ENCODE measurements around the gene MBOAT7. TPM values are rescaled to one million over a fixed set of nuclear protein-coding genes. Genes with fewer than 3 reads are reported as not detected.
"Not testable (repeated sequence)": the region's sequence is repeated elsewhere in the genome, so short reads cannot be mapped to it uniquely, and the experiment has no call there.

MBOAT7 gene
- total RNA-seq, 2 experiments from 2014 or later, result 49.0 to 52.2 TPM

DNA sequence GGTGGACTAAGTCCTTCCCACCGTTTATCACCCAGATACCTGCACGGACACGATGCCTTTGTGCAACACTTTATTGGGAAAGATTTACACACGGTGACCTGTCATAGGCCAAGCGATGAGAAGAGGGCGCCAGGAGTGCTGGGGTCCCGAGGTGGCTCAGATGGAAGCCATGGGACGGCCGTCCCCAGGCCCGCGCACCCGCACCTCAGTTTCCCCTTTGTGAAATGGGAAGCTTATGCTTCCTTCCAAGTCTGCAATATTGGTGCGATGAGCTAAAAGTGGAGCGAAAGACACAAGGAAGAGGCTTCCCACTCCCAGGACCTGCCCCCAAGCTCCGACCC lies 16.1 kb downstream of the MBOAT7 start:
- H3K36me3 Mint-ChIP-seq, result peaks cover 4% of the 10 kb centered on the region
- H3K27me3 Mint-ChIP-seq, result no peaks in the 10 kb centered on the region
- H3K4me1 Mint-ChIP-seq, result peaks cover 1% of the 10 kb centered on the region
- DNase-seq, result no peak
- H3K4me3 Mint-ChIP-seq, result no peak overlapping the region
- POLR2A ChIA-PET, result interaction anchor here (0.6 to 1.3 kb wide), 4 partner anchors 10 to 16 kb away, joined by 3 to 5 read pairs (median 4); partner anchors contain the start of genes LENG1 and MBOAT7
- no peak for ATAC-seq (ENCODE audit: low read depth)
- H3K27ac Mint-ChIP-seq, result no peak overlapping the region
- no peaks in the 10 kb centered on the region for H3K9me3 Mint-ChIP-seq

DNA sequence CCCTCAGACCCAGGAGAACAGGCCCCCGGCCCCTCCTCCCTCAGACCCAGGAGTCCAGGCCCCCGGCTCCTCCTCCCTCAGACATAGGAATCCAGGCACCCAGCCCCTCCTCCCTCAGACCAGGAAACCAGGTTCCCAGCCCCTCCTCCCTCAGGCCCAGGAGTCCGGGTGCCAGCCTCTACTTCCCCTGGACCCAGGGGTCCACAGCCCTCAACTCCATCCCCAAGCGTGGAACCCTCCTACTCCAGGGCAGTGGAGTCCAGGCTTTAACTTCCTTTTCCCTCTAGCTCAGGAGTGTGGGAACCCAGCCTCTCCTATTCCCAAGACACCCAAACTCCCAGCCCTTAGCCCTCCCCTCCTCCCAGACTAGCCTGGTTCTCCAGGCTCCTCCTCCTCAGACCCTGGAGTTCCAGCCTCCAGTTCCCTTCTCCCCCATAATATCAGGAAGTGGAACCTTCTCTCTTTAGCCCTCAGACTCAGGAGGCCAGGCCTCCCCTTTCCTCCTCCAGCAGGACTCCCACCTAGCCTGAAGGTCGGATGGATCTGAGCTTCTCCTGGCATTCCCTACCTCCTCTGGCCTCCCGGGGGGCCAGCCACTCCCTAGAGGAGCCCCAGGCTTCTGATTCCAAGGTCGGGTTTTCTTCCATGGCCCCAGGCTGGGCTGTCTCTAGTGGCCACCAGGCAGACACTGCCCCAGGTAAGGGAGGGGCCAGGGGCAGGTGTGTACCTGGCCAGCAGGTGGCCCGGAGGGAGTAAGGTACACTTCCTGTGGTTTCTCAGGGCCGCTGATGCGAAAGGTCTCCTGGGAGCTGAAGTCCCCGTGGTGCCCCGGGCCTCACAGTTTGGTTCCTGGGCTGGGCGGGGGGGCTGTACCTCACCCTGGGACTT lies 16.7 kb downstream of the MBOAT7 start, which contains the start of gene TMC4:
Gene TMC4 (minus strand): TSS at position 690 of the 888 bp plus-strand sequence. CDS start 43 bp downstream, at position 647.
- Mint-ChIP-seq H3K27me3 (no peaks in the 10 kb centered on the region), H3K36me3 (no peaks in the 10 kb centered on the region), H3K4me3 (no peak within 1 kb of the TSS), H3K4me1 (no peaks in the 10 kb centered on the region), H3K27ac (no peak within 1 kb of the TSS), H3K9me3 (no peaks in the 10 kb centered on the region)
- DNase-seq, result no peak
- ATAC-seq (ENCODE audit: low read depth), result no peak
- POLR2A ChIA-PET, result interaction anchor here (0.7 to 1.3 kb wide), 3 partner anchors 9 to 17 kb away, joined by 3 to 5 read pairs (median 3); partner anchors contain the start of genes LENG1 and MBOAT7

DNA sequence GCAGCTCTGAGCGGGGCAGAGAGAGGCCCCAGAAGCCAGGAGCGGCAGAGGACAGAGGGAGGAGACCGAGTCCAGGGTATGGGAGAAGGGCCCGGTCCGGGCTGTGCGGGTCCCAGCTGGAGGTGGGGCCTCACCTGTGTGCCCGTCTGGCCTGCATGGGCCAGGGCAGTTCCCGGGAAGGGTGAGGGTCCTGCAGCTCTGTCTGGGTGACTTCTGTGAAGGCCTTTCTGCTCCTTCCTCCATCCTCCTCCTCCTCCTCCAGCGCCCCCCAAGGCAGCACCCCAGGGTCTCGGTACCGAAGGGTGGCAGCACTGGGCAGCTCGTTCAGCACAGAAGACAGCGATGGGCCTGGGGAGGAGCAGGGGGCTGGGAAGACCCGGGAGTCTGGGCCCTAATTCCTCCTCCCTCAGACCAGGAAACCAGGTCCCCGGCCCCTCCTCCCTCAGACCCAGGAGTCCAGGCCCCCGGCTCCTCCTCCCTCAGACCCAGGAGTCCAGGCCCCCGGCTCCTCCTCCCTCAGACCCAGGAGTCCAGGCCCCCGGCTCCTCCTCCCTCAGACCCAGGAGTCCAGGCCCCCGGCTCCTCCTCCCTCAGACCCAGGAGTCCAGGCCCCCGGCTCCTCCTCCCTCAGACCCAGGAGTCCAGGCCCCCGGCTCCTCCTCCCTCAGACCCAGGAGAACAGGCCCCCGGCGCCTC lies 17.5 kb downstream of the MBOAT7 start:
- H3K36me3 Mint-ChIP-seq; H3K27ac Mint-ChIP-seq; H3K4me1 Mint-ChIP-seq; POLR2A ChIA-PET; H3K4me3 Mint-ChIP-seq; H3K9me3 Mint-ChIP-seq; ATAC-seq (ENCODE audit: low read depth); H3K27me3 Mint-ChIP-seq; DNase-seq: not testable (repeated sequence)

DNA sequence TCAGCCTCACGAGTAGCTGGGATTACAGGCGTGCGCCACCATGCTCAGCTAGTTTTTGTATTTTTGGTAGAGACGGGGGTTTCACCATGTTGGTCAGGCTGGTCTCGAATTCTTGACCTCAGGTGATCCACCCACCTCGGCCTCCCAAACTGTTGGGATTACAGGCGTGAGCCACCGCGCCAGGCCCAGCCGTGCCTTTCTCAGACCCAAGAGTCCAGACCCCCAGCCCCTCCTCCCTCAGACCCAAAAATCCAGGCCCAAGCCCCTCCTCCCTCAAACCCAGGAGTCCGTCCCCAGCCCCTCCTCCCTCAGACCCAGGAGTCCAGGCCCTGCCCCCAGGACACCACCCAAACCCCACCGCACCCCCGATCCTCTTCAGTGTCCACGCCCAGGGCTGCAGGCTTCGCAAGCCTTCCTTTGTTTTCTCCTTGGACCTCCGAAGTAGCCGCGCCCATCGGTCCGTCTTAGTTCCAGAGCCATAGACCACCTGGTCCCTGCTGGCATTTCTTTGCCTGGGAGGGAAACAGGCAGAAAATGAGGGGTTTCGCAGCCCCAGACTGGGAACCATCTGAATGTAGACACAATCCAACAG lies 20.1 kb downstream of the MBOAT7 start:
- DNase-seq, result no peak
- POLR2A ChIA-PET, result no interaction called here
- H3K27me3 Mint-ChIP-seq, result no peaks in the 10 kb centered on the region
- no peak overlapping the region for H3K4me3 Mint-ChIP-seq
- no peak for ATAC-seq (ENCODE audit: low read depth)
- no peaks in the 10 kb centered on the region for H3K36me3 Mint-ChIP-seq
- peaks cover 6% of the 10 kb centered on the region for H3K4me1 Mint-ChIP-seq
- H3K27ac Mint-ChIP-seq, result no peak overlapping the region
- H3K9me3 Mint-ChIP-seq, result no peaks in the 10 kb centered on the region

DNA sequence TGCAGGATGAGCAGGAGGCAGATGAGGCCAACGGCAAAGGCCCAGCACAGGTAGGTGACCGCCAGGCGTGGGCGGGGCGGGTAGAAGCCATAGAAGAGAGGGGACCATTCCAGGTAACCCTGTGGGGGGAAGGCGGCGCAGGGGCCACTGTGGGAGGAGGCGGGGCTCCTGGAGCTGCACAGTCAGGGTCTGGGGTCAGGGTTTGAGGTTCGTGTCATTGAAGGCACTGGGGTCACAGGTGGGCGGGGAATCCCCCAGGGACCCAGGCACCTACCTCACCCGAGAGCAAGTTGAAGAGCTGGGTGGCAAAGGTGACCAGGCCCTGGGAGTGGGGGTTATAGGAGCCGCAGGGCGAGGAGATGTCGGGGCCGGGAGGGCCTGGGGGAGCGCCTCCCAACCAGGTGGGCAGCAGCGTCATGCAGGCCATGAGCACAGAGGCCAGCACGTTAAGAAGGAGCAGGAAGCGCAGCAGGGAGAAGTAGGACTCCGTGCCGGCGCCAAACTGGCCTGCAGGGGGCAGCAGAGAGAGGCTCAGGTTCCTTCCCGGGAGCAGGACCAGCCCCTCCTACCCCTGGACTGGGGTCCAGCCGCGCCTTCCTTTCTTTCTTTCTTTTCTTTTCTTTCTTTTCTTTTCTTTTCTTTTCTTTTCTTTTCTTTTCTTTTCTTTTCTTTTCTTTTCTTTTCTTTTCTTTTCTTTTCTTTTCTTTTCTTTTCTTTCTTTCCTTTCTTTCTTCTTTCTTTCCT lies 21.0 kb downstream of the MBOAT7 start:
- no peak overlapping the region for H3K27ac Mint-ChIP-seq
- no peaks in the 10 kb centered on the region for H3K27me3 Mint-ChIP-seq
- no peaks in the 10 kb centered on the region for H3K36me3 Mint-ChIP-seq
- peak; percentile 94 for DNase-seq
- H3K4me1 Mint-ChIP-seq, result peaks cover 8% of the 10 kb centered on the region
- POLR2A ChIA-PET, result interaction anchor here (1.0 to 1.5 kb wide), 2 partner anchors 20 to 98 kb away, joined by 3 to 5 read pairs; no protein-coding TSS in a partner anchor
- H3K4me3 Mint-ChIP-seq, result no peak overlapping the region
- H3K9me3 Mint-ChIP-seq, result no peaks in the 10 kb centered on the region
- peak; percentile 85 for ATAC-seq (ENCODE audit: low read depth)

DNA sequence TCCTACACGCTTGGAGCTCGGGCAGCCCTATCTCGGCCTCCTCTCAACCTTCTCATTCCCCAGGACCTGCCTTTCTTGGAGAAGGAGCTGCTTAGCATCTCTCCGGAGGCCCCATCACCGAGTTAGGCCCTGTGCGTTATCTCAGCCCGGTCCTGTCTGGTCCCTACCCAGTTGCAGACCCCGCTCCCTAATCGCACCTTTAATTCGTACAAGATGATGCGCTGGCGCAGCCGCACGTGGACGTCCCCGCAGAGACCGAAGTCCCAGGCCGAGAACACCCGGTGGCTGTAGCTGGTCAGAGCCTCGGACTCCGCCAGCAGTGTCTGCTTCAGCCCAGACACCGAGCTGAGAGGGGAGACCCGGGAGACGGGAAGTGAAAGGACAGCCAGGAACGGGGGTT lies 24.2 kb downstream of the MBOAT7 start:
- DNase-seq, result no peak
- POLR2A ChIA-PET, result interaction anchor here (3.3 kb wide), 1 partner anchor 24 kb away, joined by 13 read pairs; the partner anchor contains the start of gene MBOAT7
- no peaks in the 10 kb centered on the region for H3K27me3 Mint-ChIP-seq
- no peak for ATAC-seq (ENCODE audit: low read depth)
- H3K4me3 Mint-ChIP-seq, result no peak overlapping the region
- peaks cover 2% of the 10 kb centered on the region for H3K36me3 Mint-ChIP-seq
- no peak overlapping the region for H3K27ac Mint-ChIP-seq
- no peaks in the 10 kb centered on the region for H3K9me3 Mint-ChIP-seq
- H3K4me1 Mint-ChIP-seq, result peaks cover 22% of the 10 kb centered on the region

DNA sequence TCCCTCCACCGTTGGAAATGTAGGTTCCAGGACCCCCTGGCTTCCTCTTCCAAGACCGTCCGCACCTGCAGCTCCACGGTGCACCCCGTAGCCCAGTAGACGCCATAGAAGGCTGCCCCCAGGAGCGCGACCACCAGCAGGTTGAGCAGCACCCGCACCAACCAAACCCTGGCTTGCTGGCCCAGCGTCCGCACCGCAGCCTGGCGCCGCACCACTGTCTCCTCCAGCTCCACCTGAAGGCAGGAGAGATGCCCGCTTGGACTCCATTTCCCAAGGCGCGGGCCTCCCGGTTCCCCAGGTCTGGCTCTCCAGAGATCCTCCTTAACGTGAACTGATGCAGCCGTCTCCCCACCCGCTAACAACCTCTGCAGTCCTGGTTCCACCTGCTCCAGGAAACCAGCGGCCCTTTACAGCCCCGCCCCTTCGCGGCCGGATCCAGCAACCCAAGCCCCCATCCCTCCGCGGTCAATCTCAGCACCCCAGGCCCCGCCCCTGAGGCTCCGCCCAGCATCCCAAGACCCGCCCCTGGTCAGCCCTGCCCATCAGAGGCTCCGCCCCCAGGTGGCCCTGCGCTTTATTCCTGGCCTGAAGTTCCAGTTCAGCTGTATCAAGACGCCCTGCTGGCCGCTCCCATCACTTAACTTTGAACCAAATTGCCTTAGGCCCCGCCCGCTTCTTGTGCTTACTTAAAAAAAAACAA lies 24.9 kb downstream of the MBOAT7 start:
- Mint-ChIP-seq H3K9me3 (no peaks in the 10 kb centered on the region), H3K27ac (peak overlapping the region; percentile 66), H3K27me3 (no peaks in the 10 kb centered on the region), H3K4me1 (peaks cover 22% of the 10 kb centered on the region), H3K36me3 (peaks cover 3% of the 10 kb centered on the region), H3K4me3 (peak overlapping the region; percentile 76)
- POLR2A ChIA-PET, result interaction anchor here (0.6 to 3.3 kb wide), 5 partner anchors 9 to 50 kb away, joined by 3 to 13 read pairs (median 4); partner anchors contain the start of genes CNOT3, MBOAT7 and RPS9
- no peak for ATAC-seq (ENCODE audit: low read depth)
- DNase-seq, result peak; percentile 81

DNA sequence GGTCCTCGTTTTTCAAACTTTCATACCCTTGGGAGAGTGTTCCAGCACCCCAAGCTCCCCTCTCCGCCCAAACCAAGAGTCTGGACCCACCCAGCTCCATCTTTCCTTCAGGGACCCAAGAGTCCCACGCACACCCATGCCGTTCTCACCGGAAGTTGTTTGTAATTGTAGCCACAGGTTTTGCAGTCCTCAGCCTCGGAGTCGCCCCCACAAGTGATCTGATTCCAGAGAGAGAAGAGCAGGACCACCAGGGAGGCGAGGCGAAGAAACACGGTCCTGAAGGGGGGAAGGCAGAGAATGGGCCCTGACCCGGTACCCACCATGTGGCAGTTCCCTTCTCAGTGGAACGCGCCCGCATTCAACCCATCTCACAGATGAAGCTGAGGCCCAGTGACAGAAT lies 26.5 kb downstream of the MBOAT7 start:
- Mint-ChIP-seq H3K4me3 (peak overlapping the region; percentile 92), H3K9me3 (no peaks in the 10 kb centered on the region), H3K27ac (peak overlapping the region; percentile 83), H3K4me1 (peaks cover 33% of the 10 kb centered on the region), H3K36me3 (peaks cover 4% of the 10 kb centered on the region), H3K27me3 (no peaks in the 10 kb centered on the region)
- POLR2A ChIA-PET, result interaction anchor here (0.7 to 3.3 kb wide), 7 partner anchors 11 to 869 kb away, joined by 3 to 13 read pairs (median 4); partner anchors contain the start of genes MBOAT7 and RPS9
- DNase-seq (no peak), ATAC-seq (ENCODE audit: low read depth) (no peak)

DNA sequence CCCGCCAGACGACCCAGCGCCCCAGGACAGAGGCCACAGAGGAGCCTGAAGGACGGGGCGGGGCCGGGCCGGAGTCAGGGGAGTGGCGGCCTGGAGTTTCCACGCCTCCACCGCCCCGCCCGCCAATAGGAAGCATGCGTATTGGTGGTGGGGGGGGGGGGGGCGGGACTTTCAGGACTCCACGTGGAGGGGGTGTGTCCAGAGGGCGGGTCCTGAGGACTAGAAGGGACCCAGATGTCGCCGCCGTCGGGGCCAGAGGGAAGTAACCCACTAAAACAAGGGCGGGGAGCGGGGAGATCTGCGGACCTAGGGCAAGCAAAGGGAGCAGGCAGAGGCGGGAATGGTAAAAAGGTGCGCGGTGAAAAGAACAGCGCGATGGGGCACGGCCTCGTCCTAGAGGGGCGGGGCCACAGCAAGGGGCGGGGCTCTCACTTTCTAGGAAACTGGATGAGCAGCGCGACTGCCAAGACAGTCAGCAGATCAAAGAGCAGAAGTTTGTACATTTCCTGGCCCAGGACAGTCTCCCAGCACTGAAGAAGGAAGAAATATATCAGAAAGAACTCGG lies 27.1 kb downstream of the MBOAT7 start:
- Mint-ChIP-seq H3K27me3 (no peaks in the 10 kb centered on the region), H3K36me3 (peaks cover 4% of the 10 kb centered on the region), H3K9me3 (no peaks in the 10 kb centered on the region), H3K4me3 (peak overlapping the region; percentile 92), H3K27ac (peak overlapping the region; percentile 83), H3K4me1 (peaks cover 33% of the 10 kb centered on the region)
- POLR2A ChIA-PET, result interaction anchor here (0.7 to 3.3 kb wide), 2 partner anchors 27 to 870 kb away, joined by 3 to 13 read pairs; partner anchors contain the start of gene MBOAT7
- ATAC-seq (ENCODE audit: low read depth) (peak; percentile 4), DNase-seq (peak; percentile 87)

DNA sequence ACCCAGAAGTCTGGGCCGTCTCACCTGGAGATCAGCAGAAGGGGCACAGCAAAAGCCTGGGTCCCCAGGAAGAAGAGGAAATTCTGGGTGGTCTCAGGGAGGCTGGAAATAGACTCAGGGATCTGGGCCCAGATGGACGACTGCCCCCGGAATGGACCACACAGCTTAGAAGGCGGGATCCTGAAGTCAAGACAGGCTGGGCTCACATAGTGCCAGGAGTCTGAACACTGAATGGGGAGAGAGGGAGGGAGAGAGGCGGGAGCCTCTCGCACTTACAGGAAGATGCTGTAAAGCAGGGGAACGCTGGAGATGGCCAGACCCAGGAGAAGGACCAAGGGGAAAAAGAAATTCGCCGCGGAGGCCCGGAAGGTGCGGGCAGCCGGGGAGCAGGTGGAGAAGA lies 28.5 kb downstream of the MBOAT7 start:
- no peaks in the 10 kb centered on the region for H3K9me3 Mint-ChIP-seq
- peaks cover 12% of the 10 kb centered on the region for H3K36me3 Mint-ChIP-seq
- no peaks in the 10 kb centered on the region for H3K27me3 Mint-ChIP-seq
- H3K4me3 Mint-ChIP-seq, result peak overlapping the region; percentile 97
- POLR2A ChIA-PET, result interaction anchor here (2.2 to 4.1 kb wide), 3 partner anchors 23 to 40 kb away, joined by 13 to 30 read pairs (median 17); partner anchors contain the start of genes CNOT3, RPS9 and TSEN34
- DNase-seq, result no peak
- peak overlapping the region; percentile 99 for H3K27ac Mint-ChIP-seq
- ATAC-seq (ENCODE audit: low read depth), result no peak
- peaks cover 36% of the 10 kb centered on the region for H3K4me1 Mint-ChIP-seq

DNA sequence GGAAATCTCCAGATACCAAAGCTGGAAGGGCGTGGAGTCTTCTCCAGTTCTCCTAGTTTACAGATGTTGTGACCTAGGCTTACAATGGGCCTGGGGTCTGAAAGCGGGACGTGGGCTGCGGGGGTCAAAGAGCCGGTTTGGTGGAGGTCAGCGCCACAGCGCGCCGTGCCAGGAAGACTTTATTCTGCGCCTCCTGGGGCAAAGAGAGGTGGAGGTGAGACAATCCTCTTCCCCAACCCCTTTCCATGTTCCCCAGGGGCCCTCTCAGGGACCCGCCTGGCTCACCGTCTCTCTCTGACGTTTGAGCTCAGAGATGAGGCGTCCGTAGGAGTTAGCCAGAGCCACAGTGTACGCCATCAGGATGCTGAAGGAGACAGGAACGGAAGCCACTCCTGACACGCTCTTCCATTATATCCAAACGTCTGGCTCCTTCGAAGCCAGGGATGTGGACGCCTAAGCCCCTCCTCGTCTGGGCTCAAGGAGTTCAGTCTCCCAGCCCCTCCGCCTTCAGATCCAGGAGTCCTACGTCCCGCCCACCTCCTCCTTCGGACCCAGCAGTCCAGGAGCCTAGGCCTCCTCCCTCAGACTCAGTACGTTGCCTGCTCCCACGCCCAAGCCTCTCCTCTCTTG lies 29.1 kb downstream of the MBOAT7 start:
- POLR2A ChIA-PET, result interaction anchor here (0.7 to 4.1 kb wide), 10 partner anchors 10 to 294 kb away, joined by 3 to 30 read pairs (median 6); partner anchors contain the start of genes CNOT3, MBOAT7, RPS9 and TMC4
- H3K27me3 Mint-ChIP-seq, result no peaks in the 10 kb centered on the region
- H3K4me3 Mint-ChIP-seq, result peak overlapping the region; percentile 97
- peak overlapping the region; percentile 99 for H3K27ac Mint-ChIP-seq
- DNase-seq, result no peak
- no peaks in the 10 kb centered on the region for H3K9me3 Mint-ChIP-seq
- peaks cover 14% of the 10 kb centered on the region for H3K36me3 Mint-ChIP-seq
- H3K4me1 Mint-ChIP-seq, result peaks cover 36% of the 10 kb centered on the region
- no peak for ATAC-seq (ENCODE audit: low read depth)

All from activated naive CD8-positive, alpha-beta T cell treated with anti-CD3 and anti-CD28 coated beads, Interleukin-2, amount 10 ng/mL, durations not matched to agents 7 days and 5 days (primary cell).